ENCODE data around the gene WDR38.

Gene WDR38

DNA sequence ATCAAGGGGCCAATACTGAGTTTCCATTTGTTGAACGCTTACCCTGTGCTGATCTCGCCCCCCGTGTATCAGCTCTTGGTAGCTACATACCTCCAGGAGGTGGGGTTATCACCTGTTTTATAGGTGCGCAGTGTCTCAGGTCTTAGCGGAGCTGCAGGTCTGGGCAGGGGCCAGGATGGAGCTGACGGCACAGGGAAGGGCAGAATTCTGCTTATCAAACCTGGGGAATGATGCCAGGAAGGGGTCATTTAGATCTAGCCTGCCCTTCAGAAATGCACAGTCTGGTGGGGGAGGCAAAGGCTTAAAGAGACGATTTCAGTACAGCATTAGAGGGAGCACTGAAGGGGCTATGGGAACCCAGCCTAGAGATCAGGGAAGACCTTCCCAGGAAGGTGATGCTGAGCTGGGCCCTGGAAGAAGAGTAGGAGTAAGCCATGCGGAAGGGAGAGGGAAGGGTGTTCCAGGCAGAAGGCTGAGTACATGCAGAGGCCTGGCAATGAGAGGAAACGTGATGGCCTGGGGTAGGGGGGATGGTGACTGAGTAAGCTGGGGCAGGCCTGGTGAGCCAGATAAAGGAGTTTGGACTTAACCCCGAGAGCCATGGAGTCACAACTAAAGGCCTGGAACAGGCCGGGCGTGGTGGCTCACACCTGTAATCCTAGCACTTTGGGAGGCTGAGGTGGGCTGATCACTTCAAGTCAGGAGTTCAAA is 44.9 kb upstream of the WDR38 start:
- no peak for DNase-seq
- Histone ChIP-seq H3K14ac (ENCODE audit: low read length in 2 of 2) (no peak overlapping the region), H2BK5ac (ENCODE audit: low read depth, low read length, poor library complexity, severe bottlenecking) (no peak overlapping the region), H2BK120ac (ENCODE audit: low read depth, low read length) (no peak overlapping the region), H3K4me2 (ENCODE audit: low read length, poor library complexity, severe bottlenecking) (no peak overlapping the region), H3K27ac (ENCODE audit: low read length, poor library complexity, severe bottlenecking) (no peak overlapping the region), H2BK15ac (ENCODE audit: low read depth, poor library complexity, severe bottlenecking) (no peak overlapping the region), H3K4me3 (ENCODE audit: insufficient read depth in 1 of 2, low read depth in 1 of 2, low read length in 2 of 2) (no peak overlapping the region), H3K9me3 (ENCODE audit: control insufficient read depth, low read length) (no peaks in the 10 kb centered on the region), H3K27me3 (ENCODE audit: control insufficient read depth in 1 of 2, insufficient read depth in 1 of 2, low read length in 2 of 2) (no peaks in the 10 kb centered on the region), H3K79me1 (replicated peaks; ENCODE audit: low read length, poor library complexity, severe bottlenecking) (no peaks in the 10 kb centered on the region), H4K8ac (ENCODE audit: low read length) (no peak overlapping the region), H3K23ac (ENCODE audit: low read length in 2 of 2) (no peak overlapping the region), H4K91ac (ENCODE audit: low read length) (no peak overlapping the region), H3K4ac (ENCODE audit: low read depth in 1 of 2, low read length in 2 of 2) (no peak overlapping the region), H2BK12ac (ENCODE audit: low read length in 2 of 2) (no peak overlapping the region), H3K36me3 (ENCODE audit: control insufficient read depth in 1 of 2, insufficient read depth in 2 of 2, low read depth in 1 of 2, low read length in 2 of 2) (peaks cover 20 to 28% of the 10 kb centered on the region in 2 experiments), H3K4me1 (ENCODE audit: control insufficient read depth, insufficient read depth, low read depth, low read length) (peaks cover 29% of the 10 kb centered on the region), H3K9ac (ENCODE audit: low read length) (no peak overlapping the region), H3K18ac (ENCODE audit: low read depth in 1 of 2, low read length in 2 of 2) (no peak overlapping the region), H2AFZ (ENCODE audit: low read depth, low read length) (no peak overlapping the region), H2AK5ac (ENCODE audit: low read length, severe bottlenecking) (peak overlapping the region; percentile 34)
- 94% methylated on average over 12 of the region's 12 CpGs for WGBS

DNA sequence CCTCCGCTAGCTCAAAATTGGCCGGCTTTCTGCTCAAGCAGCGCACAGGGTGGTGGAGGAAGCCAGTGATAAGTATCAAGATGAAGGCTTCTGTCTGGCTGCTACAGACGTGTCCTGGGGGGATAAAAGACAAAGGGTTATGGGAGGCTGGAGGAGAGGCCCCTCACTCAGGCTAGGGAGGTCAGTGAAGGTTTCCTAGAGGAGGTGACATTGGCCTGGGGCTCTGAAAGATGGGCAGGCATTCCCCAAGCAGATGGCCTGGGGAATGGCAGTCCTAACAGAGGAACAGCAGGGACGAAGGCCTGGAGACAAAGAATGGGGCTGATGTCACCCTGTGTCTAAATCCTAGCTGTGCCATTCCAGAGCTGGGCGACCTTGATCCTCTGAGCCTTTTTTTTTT is 44.0 kb upstream of the WDR38 start:
- 97% methylated on average over 6 of the region's 6 CpGs for WGBS

DNA sequence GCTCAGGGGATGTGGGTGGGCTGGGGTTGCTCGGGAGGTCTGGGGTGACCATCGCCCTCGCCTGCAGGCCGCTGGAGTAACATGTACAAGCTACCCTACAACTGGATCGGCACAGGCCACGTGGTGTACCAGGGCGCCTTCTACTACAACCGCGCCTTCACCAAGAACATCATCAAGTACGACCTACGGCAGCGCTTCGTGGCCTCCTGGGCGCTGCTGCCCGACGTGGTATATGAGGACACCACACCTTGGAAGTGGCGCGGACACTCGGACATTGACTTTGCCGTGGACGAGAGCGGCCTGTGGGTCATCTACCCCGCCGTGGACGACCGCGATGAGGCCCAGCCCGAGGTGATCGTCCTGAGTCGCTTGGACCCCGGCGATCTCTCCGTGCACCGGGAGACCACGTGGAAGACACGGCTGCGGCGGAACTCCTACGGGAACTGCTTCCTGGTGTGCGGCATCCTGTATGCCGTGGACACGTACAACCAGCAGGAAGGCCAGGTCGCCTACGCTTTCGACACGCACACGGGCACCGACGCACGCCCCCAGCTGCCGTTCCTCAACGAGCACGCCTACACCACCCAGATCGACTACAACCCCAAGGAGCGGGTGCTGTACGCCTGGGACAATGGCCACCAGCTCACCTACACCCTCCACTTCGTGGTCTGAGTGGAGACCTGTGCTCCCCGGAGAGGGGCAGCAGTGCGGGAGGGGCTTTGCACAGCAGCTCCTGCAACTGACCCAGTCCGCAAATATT is 43.3 kb upstream of the WDR38 start:
- H2BK5ac ChIP-seq (ENCODE audit: low read depth, low read length, poor library complexity, severe bottlenecking): no peak overlapping the region
- H3K9me3 ChIP-seq (ENCODE audit: control insufficient read depth, low read length): no peaks in the 10 kb centered on the region
- WGBS: 97% methylated on average over 60 of the region's 60 CpGs
- no peak overlapping the region for H3K14ac ChIP-seq (ENCODE audit: low read length in 2 of 2)
- no peak overlapping the region for H4K8ac ChIP-seq (ENCODE audit: low read length)
- peak overlapping the region; percentile 98 for H3K27ac ChIP-seq (ENCODE audit: low read length, poor library complexity, severe bottlenecking)
- H3K4me1 ChIP-seq (ENCODE audit: control insufficient read depth, insufficient read depth, low read depth, low read length): peaks cover 35% of the 10 kb centered on the region
- H3K9ac ChIP-seq (ENCODE audit: low read length): no peak overlapping the region
- H2BK12ac ChIP-seq (ENCODE audit: low read length in 2 of 2): peak overlapping the region in 1 of 2 experiments; percentile 55
- H2BK15ac ChIP-seq (ENCODE audit: low read depth, poor library complexity, severe bottlenecking): peak overlapping the region; percentile 50
- H2BK120ac ChIP-seq (ENCODE audit: low read depth, low read length): no peak overlapping the region
- no peak overlapping the region for H3K4me2 ChIP-seq (ENCODE audit: low read length, poor library complexity, severe bottlenecking)
- H2AK5ac ChIP-seq (ENCODE audit: low read length, severe bottlenecking): peak overlapping the region; percentile 76
- peak overlapping the region; percentile 71 for H4K91ac ChIP-seq (ENCODE audit: low read length)
- peak overlapping the region; percentile 36 to 64 for H3K4ac ChIP-seq (ENCODE audit: low read depth in 1 of 2, low read length in 2 of 2)
- H3K79me1 ChIP-seq (replicated peaks; ENCODE audit: low read length, poor library complexity, severe bottlenecking): no peaks in the 10 kb centered on the region
- no peaks in the 10 kb centered on the region for H3K27me3 ChIP-seq (ENCODE audit: control insufficient read depth in 1 of 2, insufficient read depth in 1 of 2, low read length in 2 of 2)
- H3K18ac ChIP-seq (ENCODE audit: low read depth in 1 of 2, low read length in 2 of 2): peak overlapping the region in 1 of 2 experiments; percentile 73
- peak overlapping the region in 1 of 2 experiments; percentile 7 for H3K23ac ChIP-seq (ENCODE audit: low read length in 2 of 2)
- H3K36me3 ChIP-seq (ENCODE audit: control insufficient read depth in 1 of 2, insufficient read depth in 2 of 2, low read depth in 1 of 2, low read length in 2 of 2): peaks cover 19 to 21% of the 10 kb centered on the region in 2 experiments
- no peak for DNase-seq
- no peak overlapping the region for H2AFZ ChIP-seq (ENCODE audit: low read depth, low read length)
- no peak overlapping the region for H3K4me3 ChIP-seq (ENCODE audit: insufficient read depth in 1 of 2, low read depth in 1 of 2, low read length in 2 of 2)

More for the DNA sequence above, 44.0 kb upstream of the WDR38 start:
- Histone ChIP-seq H2AFZ (ENCODE audit: low read depth, low read length) (no peak overlapping the region), H3K79me1 (replicated peaks; ENCODE audit: low read length, poor library complexity, severe bottlenecking) (no peaks in the 10 kb centered on the region), H4K8ac (ENCODE audit: low read length) (no peak overlapping the region), H2AK5ac (ENCODE audit: low read length, severe bottlenecking) (peak overlapping the region; percentile 76), H3K27ac (ENCODE audit: low read length, poor library complexity, severe bottlenecking) (no peak overlapping the region), H2BK120ac (ENCODE audit: low read depth, low read length) (no peak overlapping the region), H3K4ac (ENCODE audit: low read depth in 1 of 2, low read length in 2 of 2) (no peak overlapping the region), H2BK5ac (ENCODE audit: low read depth, low read length, poor library complexity, severe bottlenecking) (peak overlapping the region; percentile 34), H3K27me3 (ENCODE audit: control insufficient read depth in 1 of 2, insufficient read depth in 1 of 2, low read length in 2 of 2) (no peaks in the 10 kb centered on the region), H3K18ac (ENCODE audit: low read depth in 1 of 2, low read length in 2 of 2) (no peak overlapping the region), H2BK15ac (ENCODE audit: low read depth, poor library complexity, severe bottlenecking) (no peak overlapping the region), H3K4me2 (ENCODE audit: low read length, poor library complexity, severe bottlenecking) (no peak overlapping the region), H4K91ac (ENCODE audit: low read length) (no peak overlapping the region), H3K14ac (ENCODE audit: low read length in 2 of 2) (no peak overlapping the region), H3K36me3 (ENCODE audit: control insufficient read depth in 1 of 2, insufficient read depth in 2 of 2, low read depth in 1 of 2, low read length in 2 of 2) (peaks cover 20 to 22% of the 10 kb centered on the region in 2 experiments), H3K9ac (ENCODE audit: low read length) (no peak overlapping the region), H3K4me3 (ENCODE audit: insufficient read depth in 1 of 2, low read depth in 1 of 2, low read length in 2 of 2) (no peak overlapping the region), H3K23ac (ENCODE audit: low read length in 2 of 2) (no peak overlapping the region), H3K4me1 (ENCODE audit: control insufficient read depth, insufficient read depth, low read depth, low read length) (peaks cover 35% of the 10 kb centered on the region), H2BK12ac (ENCODE audit: low read length in 2 of 2) (no peak overlapping the region), H3K9me3 (ENCODE audit: control insufficient read depth, low read length) (no peaks in the 10 kb centered on the region)
- no peak for DNase-seq

Data from mesenchymal stem cell (in vitro differentiated cells and primary cell).